ENCODE results near the gene SLC38A4. TPM values are rescaled to one million over a fixed set of nuclear protein-coding genes. Genes with fewer than 3 reads are reported as not detected.

The SLC38A4 gene
- polyA plus RNA-seq, 1 donor: 9.9 TPM

DNA sequence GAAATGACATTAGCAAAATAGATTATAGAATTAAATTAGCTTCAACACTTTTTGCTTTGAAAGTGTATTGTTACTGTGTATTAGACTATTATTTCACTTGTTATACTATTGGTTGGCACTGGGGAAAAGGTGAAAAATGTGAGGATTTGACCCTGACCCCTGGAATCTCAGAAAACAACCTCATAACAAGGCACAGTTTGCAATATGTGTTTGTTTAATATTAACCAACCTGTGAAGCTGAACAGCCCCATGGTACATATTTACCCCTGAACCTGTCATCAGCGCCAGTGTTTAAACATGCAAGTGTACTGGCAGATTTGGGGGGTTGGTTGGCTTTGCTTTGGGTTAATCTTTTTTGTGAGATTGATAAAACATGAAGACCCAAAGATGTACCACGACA lies 11.7 kb downstream of the SLC38A4 start:
- DNase-seq (ENCODE audit: low read depth): no peak

- DNase-seq (ENCODE audit: low read depth): no peak
Observed at GRCh38 chr12:46811185-46811584, 14.6 kb downstream of the SLC38A4 start.

GRCh38 chr12:46808955-46809697 lies 16.7 kb downstream of the SLC38A4 start:
- DNase-seq (ENCODE audit: low read depth): no peak

DNA sequence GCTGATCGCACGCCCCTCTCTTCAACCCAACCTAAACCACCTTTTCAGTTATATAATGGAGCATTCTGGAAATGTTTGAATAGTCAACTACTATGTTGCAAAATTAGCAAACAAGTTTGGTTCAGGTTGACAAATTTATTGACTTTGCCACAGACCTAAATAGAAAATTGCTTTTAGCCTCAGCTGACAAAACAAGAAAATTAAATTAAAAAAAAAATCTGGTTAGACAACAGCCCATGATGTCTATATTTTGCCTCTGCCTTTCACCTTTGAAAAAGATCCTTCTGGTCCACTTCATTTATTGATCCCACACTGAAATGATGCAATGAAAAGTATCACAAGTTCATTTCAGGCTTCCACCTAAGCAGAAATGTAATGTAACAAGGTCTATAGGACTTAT lies 17.5 kb downstream of the SLC38A4 start:
- DNase-seq (ENCODE audit: low read depth): no peak

DNA sequence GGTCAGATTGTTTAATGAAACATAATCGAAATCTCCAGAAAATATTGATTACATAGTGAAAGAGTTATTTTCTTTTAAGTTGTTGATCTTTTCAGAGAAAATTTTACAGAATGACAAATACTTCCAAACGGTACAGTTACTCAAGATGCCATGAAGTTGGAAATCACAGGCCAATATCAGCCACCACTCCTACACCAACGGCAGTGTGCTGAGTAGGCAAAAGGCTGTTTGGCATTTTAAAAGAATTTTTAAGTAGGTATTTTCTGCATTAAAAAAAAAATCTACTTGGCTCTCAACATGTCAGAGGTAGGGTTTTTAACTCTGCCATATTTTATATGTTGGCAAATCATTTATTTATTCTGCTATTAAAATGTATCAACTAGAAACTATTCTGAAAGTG lies 21.7 kb downstream of the SLC38A4 start:
- no peak for DNase-seq (ENCODE audit: low read depth)

- no peak for DNase-seq (ENCODE audit: low read depth)
Observed at GRCh38 chr12:46803517-46803916, 22.3 kb downstream of the SLC38A4 start.

- DNase-seq (ENCODE audit: low read depth): no peak
Observed at GRCh38 chr12:46801293-46801692, 24.5 kb downstream of the SLC38A4 start.

GRCh38 chr12:46800160-46800559 lies 25.6 kb downstream of the SLC38A4 start:
- no peak for DNase-seq (ENCODE audit: low read depth)

DNA sequence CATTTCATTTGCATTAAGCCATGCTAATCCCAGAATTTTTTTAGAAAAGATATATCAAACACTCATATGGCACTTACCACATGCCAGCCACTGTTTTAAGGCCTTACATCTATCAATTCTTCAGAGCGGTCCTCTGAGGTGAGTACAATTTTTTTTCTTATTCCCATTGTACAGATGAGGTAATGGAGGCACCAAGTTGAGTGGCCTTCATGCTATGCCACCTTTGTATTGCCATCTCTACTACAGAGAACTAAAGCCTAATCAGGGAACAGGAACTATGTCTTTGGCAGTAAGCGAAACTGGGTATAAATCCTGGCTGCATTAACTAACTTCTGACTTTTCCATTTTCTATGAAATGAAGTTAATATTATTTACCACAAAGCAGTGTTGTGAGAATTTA lies 27.1 kb downstream of the SLC38A4 start:
- DNase-seq (ENCODE audit: low read depth): no peak

DNA sequence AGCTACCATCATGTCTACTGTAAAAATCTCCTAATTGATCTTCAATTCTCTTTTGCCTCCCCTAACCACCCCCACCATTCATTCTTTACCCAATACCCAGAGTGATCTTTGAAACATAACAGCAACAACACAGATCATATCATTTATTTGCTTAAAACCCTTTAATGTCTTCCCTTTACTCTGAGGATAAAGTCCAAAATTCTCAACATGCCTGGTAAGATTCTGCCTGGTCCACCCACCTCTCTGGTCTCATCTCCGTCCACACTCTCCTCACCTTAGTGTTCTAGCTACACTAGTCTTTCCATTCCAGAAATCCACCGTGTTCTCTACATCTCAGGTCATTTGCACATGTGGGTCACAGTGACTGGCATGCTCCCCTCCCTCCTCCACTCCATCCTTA lies 27.7 kb downstream of the SLC38A4 start:
- no peak for DNase-seq (ENCODE audit: low read depth)

DNA sequence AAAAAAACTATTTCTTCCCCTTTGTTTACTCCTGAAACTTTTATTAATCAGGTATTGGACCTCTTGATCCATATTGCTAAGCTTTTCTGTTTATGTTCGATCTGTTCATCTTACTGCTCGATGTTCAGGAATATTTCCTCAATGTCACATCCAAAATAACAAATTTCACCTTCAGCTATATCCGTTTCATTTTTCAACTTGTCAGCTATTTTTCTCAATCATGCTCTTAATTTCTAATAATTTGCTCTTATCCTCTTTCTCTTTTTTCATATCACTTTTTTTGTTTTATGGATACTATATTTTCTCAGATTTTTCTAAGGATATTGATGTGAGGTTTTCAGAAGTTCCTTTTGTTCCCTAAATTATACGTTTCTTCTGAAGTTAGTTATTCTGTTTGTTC lies 29.8 kb downstream of the SLC38A4 start:
- DNase-seq (ENCODE audit: low read depth): no peak

DNA sequence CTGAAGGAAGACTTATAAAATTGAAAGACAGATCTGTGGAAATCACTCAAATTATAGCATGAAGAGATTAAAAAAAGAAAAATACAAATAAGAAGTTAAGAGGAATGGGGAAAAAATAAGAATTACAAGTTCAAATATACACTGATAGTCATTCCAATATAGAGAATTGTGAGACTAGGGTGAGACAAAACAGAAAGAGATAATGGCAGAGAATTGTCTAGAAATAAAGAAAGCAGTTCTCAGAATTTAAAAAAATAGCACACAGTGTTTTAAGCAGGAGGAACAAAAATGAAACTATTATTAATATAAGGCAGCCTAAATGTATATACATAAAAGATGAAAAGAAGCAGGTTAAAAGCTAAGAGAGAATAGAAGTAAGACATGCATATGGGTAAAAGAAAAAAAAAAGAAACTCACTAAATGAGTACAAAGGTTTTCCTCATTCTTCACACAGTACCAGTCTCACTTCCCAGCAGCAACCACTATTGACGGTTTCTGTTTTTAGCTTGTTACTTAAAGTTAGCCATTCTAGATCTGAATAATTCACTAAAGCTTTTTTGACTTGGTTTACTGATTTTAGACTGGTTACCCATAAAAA lies 31.1 kb downstream of the SLC38A4 start:
- DNase-seq (ENCODE audit: low read depth): no peak

GRCh38 chr12:46792925-46793324 lies 32.9 kb downstream of the SLC38A4 start:
- no peak for DNase-seq (ENCODE audit: low read depth)

DNA sequence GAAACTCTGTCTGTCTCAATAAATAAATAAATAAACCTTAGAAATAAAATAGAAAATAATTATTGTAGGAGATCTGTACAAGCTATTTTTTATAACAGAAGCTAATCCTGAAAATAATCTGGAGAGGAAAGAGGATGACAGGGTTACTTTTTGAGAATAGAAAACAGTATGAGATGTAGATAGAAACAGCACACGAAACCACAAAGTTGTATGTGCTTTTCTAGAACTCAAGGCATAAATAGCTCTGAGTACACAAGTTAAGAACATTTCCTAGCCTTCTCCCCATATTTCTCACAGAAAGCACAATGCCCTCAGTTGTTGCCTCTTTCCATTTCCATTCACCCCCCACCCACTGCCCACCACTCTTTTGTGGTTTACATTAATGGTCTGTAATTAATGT lies 35.7 kb downstream of the SLC38A4 start:
- DNase-seq (ENCODE audit: low read depth): no peak

DNA sequence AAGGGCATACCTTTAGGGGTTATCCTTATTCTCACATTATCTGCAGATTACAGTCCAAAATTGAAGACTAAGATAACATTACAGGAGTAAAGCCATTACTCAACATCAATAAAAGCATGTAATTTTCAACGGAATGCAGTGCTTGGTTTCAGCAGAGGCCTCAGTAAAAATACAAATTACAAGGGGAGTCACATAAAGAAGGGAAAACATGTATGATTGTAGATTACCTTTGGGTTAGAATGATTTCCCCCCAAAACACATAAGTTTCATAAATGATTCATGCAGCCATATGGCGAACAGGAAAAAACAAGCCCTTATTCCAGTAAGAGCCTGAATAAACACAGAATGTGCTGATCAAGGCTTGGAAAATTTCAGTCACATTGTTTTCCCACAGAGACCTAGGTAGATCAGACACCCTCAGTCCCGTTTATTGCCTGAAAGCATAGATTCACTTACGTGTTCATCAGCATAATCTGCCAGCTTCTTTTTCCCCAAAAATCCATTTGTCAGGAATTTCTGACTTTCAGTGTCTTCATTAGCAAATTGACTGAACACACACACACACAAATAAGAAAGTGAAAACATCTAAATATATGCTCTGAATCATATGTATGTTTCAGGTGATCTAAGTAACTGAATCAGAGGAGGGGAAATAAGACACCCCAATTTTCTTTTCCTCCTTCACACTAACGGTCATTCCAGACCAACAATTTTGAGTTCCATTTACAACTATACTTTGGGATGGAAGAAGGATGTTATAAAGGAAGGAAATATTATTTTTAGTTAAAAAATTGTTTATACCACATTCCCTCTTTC lies 37.5 kb downstream of the SLC38A4 start:
- no peak for DNase-seq (ENCODE audit: low read depth)

DNA sequence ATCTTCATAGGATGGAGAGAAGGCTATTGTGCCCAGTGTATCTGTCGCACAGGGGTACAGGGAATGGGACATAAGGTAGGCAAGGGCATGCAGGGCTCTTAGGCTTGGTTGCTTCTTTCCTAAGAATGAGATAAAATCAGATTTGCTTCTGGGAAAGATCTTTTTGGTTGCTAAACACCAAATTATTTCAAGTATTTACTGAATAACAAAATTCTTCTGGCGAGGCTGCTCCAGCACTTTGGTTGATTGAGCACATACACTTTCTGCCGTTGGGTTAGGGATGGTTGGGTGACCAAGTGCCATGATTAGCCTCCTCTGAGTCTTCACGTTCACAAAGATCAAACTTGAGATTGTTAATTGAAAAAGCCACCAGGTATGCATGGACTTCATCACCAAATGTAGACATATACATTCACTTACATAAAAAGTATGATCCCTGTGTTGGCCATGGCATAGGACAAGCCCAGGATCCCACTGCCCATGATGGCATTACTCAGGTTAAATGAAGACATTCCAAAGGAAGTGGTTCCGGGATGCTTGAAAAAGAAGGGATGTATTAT lies 38.2 kb downstream of the SLC38A4 start:
- no peak for DNase-seq (ENCODE audit: low read depth)

GRCh38 chr12:46786774-46787173 lies 39.0 kb downstream of the SLC38A4 start:
- no peak for DNase-seq (ENCODE audit: low read depth)

GRCh38 chr12:46785382-46785781 lies 40.4 kb downstream of the SLC38A4 start:
- no peak for DNase-seq (ENCODE audit: low read depth)

DNA sequence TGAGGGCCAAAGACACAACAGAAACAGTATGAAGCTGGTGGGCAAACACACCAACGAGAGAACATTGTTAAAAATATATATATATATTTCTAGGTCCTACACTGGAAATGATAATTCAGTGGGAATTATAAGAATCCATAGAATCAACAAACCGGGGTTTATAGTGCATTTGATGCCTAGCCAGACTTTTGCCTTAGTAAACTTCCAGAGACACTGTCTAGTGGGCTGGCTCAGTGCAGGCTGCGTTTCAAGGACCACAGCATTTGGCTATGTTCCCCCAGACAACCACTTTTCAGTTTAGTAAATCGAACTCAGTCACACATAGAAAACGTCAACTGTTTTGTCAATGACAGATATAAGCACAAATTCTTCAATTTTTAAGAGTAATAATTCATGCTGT lies 41.9 kb downstream of the SLC38A4 start:
- no peak for DNase-seq (ENCODE audit: low read depth)

GRCh38 chr12:46779879-46780278 lies 45.9 kb downstream of the SLC38A4 start:
- no peak for DNase-seq (ENCODE audit: low read depth)

DNA sequence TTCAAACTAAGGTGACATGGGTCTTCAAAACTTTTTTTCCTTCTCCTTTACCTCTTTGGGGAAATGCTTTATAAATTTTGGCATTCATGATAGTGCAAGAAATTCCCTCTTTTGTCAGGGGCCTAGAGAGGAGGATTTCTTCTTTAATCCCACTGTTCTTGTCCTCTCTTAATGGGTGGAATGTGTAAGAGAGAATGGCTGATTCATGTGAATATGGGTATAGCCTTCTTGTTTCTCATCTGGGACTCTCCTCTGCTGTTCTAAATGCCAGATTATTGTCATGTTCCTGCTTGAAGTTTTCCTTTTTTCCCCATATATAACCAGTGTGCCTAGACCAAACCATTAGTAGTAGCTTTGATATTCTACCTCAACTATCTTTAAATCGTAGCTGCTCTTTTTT lies 46.7 kb downstream of the SLC38A4 start:
- no peak for DNase-seq (ENCODE audit: low read depth)

DNA sequence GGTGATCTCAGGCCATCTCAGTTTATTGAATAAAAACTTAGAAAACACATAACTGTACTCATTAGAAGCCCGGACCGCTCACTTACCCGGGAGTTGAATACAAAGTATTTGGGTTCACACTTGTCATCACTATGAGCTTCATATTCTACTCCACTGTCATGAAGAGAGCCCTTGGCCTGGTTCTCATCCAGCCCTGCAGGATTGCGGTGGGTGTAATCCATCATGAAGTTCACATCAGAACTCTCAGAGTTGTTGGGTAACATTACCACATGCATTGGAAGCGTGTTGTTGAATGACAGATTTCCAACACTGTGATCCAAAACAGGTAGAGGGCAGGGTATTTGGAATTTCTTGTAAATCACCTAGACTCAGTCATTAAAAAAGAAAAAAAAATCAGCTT lies 47.4 kb downstream of the SLC38A4 start:
- DNase-seq (ENCODE audit: low read depth): no peak

- no peak for DNase-seq (ENCODE audit: low read depth)
Observed at GRCh38 chr12:46777587-46777986, 48.2 kb downstream of the SLC38A4 start.
